HT1080 (cell line): ENCODE measurements around the gene G6PC3. TPM values are rescaled to one million over a fixed set of nuclear protein-coding genes. Genes with fewer than 3 reads are reported as not detected.
"Not testable (repeated sequence)": the region's sequence is repeated elsewhere in the genome, so short reads cannot be mapped to it uniquely, and the experiment has no call there.

Source experiments
- DNase-seq: peaks from one replicate; pipeline ENCODE4 v3.0.0-alpha.2; 2015; ENCODE audit warnings: low read depth
- total RNA-seq: library from RNA; depleted of rRNA; stranded (reverse); fragments of >200 nt; shearing (Covaris generic); gene quantifications from 2 replicates; pipeline ENCODE4 v1.2.3, GENCODE V29; 2014

Gene G6PC3
- total RNA-seq, 1 experiment from 2014 or later, result 101 TPM

DNA sequence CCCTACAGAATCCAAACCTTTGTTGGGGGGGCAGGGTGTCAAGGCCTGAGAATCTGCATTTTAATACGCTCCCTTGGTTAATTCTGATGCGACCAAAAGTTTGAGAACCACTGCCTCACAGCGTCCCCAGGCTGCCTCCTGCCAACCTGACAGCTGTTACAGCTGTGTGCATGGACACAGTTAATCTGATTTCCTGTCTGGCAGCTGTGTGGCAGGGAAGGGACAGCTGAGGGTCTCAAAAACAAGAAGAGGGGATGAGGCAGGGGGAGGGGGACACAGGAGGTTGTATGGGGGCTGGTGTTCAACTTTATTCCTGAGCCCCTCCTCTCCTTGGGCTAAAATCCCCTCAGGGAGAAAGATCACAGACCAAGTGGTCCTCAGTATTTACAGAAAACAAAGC, 35.4 kb downstream of the G6PC3 start:
- no peak for DNase-seq

DNA sequence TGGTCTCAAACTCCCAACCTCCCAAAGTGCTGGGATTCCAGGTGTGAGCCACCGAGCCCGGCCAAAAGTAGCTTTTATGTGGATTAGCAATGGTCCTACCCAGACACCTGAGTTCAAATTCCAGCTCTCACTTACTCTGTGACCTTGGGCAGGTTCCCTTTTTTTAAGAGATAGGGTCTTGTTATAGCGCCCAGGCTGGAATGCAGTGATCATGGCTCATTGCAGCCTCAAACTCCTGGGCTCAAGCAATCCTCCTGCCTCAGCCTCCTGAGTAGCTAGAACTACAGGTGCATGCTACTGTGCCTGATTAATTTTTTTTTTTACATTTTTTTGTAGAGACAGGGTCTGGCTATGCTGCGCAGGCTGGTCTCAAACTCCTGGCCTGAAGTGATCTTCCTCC, 36.3 kb downstream of the G6PC3 start:
- DNase-seq, result no peak

DNA sequence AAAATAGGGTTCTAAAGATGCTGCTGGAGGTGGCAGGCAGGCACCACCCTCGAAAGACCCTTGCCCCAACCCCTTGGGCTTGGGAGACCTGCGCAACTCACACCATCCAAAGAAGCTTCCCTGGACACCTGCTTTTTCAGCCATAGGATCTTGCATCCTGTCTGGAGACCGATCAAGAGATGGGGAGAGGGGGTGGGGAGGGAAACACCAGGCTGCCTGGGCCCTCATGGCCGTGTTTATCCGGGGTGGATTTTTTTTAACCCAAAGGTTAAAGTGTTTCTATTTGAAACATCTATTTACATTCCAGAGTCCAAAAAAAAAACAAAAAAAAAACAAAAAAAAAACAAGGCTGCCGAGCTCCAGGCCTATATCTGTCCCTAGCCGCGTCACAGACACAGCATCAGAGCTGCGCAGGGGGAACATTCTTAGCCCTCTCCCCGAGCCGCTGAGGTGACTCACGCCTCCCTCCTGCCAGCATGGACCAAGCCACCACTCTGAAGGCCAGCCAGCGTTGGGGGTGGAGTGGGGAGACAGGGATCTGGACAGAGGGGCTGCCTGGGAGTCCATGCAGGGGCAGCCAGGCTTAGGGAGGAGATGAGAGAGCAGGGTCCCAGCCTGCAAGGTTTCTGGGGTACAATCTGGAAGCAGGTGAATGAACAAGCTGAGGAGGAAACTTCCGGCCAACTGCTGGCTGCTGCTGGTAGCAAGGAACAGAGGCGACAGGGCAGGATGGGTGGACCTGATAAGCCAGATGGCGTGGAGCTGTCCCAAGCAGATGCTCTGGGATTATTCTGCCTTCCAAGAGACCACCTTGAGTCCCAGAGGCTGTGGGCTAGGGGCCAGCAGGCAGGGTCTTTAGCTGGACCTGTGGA, 38.1 kb downstream of the G6PC3 start:
- DNase-seq, result peak; percentile 91

DNA sequence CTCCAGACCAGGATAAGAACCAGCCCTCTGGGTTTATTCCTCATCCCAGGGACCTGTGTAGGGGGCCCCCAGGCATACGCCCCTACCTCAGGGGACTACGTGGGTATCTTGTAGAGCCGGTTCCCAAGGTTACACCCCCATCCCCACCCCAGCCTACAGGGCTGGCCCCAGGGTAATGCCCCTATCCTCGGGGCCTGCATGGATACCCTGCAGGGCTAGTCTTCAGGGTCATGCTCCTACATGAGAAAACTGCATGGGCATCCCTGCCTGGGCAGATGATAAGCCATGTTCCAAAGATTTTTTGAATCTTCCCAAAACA, 38.7 kb downstream of the G6PC3 start:
- no peak for DNase-seq

DNA sequence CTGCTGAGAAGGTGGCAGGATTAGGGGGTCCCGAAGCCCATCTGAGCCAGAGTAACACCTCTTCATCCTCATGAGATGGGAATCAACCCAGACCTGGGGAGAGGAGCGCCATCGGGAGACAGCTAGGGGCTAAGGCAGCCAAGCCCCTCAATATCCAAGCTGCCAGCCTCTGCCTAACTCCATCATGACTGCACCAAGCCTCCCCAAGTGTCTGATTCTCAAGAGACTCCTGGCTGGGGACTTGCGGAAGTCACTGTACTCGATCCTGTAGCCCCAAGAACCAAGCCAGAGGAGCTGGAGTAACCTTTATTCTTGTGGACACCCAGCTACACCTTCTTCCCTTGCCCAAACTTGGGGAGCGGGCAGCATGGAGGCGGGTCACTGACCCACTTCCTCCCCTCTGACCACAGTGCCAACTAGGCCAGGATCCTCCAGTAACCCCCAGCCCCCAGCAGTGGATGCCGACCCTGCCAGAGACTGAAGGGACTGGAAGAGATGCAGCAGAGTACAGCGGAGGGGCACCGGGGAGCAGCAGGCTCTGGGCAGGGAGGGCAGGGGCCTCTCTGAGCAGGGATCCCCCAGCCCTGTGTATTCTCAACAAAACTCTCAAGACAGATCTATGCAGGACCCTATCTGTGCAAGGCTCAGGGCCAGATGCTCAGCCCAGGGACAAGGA, 39.6 kb downstream of the G6PC3 start:
- DNase-seq, result no peak

DNA sequence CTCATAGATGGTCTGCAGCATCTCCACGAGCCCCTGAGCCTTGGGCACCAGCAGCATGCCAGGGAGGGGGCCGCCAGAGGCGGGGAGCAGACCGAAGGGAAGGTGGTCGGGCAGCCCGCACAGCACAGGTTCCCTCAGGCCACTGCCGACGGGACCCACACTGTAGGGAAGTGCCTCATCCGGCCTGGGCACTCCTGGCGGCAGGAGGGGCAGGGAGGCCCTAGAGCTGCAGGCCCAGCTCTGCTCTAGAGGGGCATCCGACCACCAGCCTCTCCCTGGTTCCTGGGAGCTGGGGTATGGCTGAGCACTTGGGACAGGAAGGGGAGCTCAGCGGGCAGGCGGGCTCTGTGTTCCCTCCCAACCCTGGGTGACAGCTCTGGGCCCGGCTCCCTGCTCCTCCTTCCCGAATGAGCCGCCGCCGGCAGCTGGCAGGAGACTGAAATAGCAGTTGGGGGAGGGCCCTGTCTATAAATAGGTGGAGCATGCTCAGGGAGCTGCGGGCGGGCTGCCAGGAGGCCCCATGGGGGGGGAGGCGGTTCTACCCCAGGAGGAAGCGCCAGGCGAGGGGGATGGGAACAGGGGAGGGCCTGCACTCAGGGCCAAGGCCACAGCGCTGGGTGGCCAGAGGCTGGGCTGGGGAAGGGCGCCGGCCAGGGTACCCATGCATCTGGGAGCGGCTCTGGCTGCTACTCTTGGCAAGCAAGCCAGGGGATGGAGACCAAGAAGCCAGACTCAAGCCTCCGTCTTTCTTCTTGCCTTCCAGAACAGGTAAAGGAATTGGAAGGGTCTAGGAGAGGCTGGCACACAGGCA, 40.5 kb downstream of the G6PC3 start:
- DNase-seq, result peak; percentile 87

DNA sequence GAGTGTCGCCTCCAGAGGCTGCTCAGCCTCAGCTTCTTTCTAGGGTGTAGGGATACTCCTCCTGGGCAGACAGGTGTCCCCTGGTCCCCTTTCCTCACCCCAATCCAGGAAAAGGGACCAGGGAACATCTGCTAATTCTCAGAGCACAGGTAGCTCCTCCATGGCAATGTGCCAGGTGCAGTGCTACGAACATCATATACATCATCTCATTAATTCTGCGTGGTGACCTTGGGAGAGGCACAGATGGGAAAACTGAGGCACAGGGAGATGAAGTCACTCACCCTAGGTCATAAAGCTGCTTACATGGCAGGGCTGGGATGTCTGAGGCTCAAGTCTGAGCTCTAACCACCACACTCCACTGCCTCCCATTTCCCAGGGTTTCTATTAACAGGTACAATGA, 41.2 kb downstream of the G6PC3 start:
- no peak for DNase-seq

DNA sequence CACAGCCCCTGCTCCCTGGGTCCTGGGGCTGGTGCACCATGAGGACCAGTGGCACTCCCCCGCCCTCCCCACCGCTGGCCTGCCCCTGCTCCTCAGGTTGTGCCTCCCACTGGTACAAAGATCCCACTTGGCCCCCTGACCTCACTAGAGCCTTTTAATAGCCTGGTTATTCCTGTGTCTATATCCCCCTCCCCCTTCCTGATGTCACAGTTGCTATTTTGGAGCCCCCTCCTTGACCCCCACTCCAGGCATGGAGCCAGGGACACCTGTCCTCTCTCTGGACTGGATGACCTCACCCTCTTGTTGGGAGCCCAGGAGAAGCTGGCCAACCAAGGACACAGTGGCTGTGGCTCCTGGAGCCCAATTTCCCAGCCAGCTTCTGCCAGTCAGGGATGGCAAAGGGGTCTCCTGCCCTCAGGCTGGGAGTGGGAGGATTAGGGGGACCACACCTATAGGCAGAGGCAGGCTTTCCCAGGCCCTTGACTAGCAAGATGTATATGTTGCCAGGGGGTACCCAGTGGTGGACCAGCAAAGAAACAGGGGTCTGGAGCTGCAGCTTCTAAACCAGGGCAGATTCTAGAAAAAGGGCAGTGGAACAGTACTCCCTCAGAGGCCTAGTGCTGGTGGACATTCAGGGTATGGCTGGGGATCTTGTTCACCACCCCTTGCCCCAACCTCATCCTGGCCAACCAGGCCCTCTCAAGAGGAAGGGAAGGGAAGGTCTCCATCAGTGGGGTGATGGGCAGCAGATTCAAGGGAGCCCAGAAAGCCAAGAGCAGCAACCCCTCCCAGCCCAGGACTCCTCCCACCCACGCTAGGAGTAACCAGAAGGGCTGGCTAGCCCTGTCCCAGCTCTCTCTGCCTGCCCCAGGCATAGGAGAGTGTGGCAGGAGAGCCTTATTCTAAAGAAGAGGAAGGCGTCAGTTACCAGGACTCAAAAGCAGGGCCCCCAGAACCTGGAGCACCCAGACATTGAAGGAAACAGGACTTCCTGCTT, 42.0 kb downstream of the G6PC3 start:
- no peak for DNase-seq

DNA sequence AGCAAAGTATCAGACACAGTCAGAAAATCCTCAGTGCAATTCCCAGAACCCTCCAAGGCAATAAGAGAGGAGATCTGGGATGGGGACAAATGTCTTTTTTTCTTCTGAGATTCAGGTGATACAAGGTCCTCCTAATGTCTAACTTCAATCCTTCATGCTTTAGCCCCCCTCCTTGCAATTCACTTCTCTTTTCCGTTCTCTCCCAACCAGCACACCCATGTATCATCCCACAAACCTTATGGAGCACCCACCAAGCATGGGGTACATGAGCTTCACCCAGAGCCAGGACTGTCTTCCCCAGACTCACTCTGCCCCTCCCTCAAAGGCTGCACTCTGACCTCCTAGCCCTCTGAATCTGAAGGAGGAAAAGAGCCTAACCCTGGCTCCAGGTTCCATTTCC, 42.8 kb downstream of the G6PC3 start:
- DNase-seq, result no peak

DNA sequence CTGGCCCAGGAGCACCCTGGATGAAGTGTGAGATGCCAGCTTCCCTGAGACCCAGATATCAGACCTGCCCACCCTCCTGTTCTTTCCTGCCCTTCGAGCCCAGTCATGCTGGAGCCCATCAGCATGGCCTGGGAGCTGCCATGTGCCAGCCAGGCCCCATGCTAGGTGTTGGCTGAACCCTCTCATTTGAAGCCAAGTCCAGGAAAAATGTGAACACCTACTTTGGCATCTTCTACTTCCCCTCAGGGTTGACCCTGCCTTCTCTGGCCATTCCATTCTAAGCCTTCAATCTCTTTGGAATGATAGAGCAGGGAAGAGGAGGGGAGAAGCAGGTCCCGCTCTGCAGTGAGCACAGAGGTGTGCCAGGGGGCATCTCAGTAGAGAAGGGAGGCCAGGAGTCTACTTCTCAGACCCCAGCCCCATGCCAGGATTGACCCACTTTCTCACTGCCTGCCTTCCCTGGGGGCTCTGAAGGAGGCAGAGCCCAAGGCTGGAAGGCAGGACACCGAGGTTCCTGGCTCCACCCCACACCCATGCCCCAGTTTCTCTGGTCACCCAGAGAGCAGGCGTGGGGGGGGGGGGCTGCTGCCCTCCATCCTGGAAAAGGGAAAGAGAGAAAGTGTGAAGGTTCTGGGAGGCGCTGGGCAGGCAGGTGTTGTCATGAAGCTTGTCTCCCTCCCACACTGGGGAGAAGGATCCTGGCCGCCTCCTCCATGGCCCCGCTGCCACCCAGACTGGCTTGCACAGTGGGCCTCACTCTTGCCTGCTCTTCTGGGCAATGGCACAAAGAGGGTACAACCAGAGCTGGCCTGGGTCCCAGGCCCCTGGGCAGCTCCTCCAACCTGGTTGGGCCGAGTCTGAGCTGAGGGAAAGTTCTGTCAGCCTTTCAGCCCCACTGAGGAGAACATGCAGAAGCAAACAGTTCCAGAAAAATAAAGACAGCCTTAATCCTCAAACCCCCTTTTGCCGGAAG, 43.6 kb downstream of the G6PC3 start:
- DNase-seq, result no peak

DNA sequence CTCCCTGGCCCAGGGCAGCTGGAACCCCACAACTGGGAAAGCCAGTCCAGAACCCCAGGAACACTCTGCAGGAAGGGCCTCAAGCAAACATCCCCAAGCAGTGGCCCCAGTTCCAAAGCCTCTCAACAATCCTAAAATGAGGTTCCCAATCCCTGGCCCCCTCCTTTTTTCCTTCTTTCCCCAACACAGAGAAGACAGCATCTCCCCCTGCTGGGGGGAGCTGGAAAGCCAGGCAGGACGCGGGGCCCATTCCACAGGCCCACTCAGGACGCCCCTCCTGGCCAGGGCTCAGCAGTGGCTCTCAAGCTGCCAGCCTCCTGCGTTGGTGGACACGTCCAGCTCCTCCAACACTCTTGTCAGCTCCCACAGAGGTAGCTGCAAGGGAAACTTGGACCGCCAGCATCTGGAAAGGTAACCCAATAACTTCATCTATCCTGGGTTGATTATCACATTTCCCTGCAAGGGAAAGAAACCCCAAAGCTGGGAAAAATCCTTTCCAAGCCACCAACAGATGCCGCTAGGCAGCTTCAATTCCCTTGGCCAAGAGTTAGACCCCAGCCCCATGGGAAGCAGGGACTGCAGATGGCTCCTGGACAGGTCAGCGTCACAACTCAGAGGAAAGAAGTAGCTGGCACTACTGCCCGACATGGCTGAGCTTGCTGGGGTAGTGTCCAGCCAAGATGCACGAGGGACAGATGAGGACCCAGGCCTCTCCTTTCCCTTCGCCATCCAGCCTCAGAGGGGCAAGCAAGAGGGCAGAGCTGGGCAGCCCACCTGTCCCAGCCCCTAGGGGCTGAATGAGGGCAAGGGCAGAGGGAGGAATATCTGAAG, 45.3 kb downstream of the G6PC3 start:
- DNase-seq, result peak; percentile 43

DNA sequence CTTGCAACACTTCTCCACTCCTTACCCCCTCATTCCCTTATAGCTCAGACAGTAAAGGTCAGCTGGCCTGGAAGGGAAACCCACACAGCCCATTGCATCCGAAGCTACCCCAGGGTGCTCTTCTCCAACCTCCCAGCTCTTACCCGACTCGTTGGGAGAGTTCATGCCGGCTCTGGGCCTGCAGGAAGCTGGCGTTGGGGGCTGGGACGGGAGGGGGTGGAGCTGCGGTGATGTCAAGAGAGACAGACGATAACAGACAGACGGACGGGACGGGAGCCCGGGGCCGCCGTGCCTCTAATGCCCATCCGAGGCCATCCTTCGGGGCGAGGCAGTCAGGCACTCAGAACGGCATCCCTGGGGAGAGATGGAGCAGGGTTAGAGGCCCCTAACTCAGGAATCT, 46.8 kb downstream of the G6PC3 start:
- no peak for DNase-seq

DNA sequence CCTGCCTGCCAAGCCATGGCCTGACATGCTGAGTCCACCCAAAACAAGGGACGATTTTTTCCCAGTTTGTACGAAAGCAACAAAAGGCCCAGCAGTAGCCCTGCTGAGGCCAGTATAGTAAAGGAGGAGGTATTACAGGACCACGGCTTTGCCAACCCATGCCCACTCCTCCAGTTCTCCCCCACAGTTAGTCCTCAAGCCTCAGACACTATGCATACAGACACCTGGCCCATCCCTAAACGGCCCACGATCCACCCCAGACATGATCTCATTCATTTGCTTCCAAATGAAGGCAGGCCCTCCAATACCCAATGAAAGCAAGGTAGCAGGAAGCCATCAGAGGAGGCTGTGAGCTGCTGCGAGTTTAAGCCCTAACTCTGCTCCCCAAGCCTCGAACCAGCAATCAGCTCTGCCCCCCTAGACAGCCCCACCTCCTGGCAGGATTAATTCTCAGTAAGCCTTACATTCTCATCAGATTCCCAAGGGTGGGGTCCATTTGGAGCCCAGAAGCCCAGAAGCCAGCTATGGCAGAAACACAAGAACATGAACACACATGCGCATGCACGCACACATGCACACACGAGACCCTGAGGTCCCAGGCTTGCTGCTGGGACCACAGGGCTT, 48.0 kb downstream of the G6PC3 start:
- DNase-seq, result no peak

DNA sequence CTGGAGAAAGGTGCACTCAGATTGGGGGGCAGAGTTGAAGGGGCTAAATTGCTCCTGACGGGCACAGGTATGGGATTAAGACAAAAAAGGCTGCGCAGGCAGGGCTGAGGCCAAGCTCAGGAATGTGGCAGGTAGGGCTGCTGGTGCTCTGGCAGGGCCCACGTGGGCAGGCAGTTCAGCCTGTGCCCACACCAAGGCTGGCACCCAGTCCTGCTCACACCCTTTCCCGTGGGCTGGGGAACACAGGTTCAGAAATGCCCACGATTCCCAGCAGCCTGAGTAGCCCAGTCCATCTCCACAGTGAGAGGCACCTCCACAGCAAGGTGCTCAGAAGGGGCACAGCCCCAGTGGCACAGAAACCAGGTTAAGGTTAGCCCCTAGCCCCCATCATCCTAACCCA, 48.5 kb downstream of the G6PC3 start:
- no peak for DNase-seq

DNA sequence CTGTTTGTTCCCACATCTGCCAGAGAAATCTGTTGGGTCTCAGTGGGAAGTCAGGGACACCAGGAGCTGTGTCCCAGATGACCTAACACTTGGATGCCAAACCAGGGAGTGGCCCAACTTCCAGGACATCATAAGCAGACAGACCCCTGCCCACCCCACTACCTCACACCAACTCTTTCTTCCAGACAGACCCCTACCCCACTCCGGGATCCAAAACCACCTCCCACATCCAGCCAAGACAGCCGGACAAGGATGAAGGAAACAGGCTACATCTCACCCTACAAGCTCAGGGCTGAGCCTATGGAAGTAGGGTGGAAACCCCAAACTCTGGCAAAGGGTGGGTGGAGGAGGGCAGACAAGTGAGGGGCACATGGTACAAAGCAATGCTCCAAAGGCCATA, 49.3 kb downstream of the G6PC3 start:
- DNase-seq, result no peak

DNA sequence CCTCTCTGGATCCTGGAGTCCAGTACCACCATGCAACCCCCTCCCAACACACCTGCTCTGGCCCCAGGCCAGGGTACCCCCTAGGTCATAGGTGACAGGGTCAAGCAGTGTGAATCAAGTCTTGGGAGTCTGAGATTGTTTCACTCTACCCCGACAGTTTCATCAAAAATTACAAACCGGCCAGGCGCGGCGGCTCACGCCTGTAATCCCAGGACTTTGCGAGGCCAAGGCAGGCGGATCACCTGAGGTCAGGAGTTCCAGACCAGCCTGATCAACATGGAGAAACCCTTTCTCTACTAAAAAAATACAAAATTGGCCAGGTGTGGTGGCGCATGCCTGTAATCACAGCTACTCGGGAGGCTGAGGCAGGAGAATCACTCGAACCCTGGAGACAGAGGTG, 49.7 kb downstream of the G6PC3 start:
- DNase-seq, result not testable (repeated sequence)

DNA sequence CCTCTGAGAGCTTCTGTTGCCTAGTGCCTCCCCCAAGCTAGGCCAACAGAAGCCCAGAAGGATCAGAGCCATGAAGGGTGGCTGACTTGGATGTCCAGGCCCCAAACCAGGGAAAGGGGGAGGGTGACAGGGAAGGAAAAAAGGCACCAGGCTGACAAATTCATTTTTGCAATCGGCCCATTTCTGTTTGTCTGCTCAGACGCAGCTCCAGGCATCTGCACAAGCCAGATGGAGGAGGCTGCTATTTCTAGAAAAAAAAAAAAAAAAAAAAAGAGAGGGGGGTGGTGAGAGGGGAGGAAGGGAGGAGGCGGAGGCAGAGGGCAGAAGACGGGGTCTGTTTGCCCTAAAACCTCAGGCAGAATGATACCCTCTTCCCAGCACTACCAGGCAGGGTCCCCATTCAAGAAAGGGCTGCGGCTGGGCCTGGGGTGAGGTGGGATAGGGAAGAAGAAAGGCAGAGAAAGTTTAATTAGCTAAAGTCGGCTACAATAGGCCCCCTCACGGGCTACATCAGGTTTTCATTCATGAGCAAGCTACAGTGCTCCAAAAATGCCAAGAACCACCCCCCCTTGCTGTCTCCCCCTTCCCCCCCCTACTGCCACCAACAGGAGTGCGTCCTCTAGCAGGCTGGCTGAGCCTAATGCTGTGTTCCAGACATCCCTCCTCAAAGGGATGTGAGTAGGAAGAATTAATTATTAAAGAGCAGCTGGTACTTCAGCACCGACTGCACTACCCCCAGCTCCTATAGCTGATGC, 50.5 kb downstream of the G6PC3 start:
- DNase-seq, result no peak
